ENCODE measurements around the gene POLR2H.
A peak's percentile ranks its signal among the peaks of the same experiment; 100 is the strongest.
"Not testable (repeated sequence)": the region's sequence is repeated elsewhere in the genome, so short reads cannot be mapped to it uniquely, and the experiment has no call there.

POLR2H gene

DNA sequence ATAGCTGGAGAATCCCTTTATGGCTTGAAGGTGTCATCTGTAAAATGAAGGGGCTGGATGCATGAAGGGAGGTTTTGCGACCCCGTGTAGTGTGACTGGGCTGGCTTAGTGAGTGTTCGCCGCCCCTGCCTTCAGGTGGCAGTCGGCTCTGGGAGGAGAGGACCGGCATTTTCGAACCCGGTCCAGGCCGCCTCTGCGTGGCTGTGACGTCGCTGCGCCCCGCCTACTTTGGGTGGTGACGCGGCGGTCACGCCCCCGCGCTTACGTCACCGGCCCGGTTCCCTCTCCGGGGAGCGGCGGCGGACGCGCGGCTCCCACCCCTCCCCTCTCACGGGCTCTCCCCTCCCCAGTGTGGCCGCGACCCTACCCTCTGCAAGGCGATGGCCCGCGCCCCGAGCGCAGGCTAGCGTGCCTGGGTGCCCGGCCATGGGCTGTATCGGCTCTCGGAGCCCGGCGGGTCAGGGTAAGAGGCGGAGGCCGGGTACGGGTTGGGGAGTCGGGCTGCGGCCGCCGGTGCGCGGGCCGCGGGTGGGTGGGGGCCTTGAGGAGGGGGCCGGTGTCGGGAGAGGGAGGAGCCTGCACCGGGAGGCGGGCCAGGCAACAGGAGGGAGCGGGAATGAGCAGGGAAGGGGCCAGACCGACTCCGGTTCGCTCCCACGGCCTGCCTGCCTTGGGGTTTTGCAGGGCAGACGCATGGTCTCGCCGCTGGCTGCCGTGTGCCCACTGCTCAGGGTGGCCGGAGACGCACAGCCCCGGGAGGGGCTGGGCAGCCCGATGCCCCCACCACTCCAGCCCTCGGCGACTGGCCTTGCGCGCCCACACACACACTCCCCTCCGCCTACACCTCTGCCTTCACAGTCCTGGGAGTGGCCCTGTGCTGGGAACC is 25.6 kb upstream of the POLR2H start:
- peak; percentile 77 for DNase-seq (ENCODE audit: low read depth)

DNA sequence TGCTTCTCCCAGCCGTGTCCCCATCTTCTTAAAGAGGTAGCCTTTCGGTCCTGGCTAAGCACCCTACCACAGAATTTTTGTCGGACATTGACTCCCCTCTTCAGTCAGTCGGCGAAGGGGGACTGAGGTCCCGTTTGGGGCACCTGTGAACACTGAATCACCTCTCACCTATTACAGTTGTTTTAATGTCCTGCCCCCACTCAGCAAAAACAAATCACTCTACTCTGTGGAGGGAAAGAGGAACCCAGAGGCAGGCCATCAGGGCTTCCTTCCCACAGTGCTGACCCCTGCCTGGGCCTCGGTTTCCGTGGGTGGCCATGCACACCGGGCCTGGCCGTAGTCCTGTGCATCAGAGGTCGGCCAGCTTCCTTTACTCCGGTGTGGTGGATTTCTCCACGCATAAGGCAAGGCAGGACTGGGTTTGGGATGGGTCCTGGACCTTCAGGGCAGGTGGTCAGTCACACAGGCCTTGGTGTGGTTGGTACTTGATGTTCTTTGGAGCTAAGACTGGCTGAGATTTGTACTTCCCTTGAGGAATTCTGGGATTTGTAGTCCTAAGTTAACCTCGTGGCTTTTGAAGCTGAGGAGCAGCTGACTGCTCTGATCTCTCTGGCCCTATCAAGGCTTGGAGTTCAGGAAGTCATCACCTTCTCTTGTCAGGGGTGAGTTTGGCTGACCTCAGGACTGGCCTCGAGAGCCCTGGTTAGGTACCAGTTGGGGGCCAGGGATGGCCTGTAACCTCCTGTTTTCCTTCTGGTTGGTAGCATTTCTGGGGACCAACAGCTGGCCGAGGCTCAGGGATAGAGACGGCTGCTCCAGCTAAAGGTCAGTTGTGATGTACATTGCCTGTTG is 24.7 kb upstream of the POLR2H start:
- no peak for DNase-seq (ENCODE audit: low read depth)

DNA sequence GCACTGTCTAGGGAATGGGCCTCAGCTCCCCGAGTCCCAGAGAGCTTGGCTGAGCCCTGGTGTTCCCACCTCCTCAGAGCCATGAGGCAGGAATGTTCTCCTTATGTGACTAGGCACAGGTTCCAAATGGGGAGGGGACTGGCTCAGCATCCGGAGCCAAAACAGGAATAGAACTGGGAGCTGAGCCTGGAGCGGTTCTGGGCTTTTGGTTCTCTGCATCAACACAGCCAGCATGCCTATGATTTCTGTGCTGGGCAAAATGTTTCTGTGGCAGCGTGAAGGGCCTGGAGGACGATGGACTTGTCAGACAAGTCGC is 24.2 kb upstream of the POLR2H start, which contains the start of gene FAM131A:
TSS of gene FAM131A (plus strand) at position 202 of the 316 bp plus-strand sequence. CDS start at position 233, 31 bp downstream.
- no peak for DNase-seq (ENCODE audit: low read depth)

DNA sequence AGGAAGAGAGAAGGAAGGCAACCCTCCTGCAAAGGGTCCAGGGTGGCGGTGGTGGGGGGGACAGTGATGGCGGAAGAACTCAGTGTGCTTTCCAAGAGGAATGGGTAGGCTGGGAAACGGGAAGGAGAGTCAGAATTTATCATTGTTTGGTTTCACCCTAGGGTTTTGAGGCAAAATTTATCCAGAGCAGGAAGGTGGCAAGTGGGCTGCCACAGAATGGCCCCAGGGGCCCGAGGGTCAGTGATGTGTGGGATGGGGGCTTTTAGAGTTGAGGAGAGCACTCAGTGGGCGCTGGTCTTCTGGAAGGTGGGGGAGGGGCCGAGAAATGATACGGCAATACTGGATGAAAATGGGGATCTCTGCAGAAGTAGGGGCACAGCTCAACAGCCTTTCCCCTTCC is 23.5 kb upstream of the POLR2H start:
- no peak for DNase-seq (ENCODE audit: low read depth)

DNA sequence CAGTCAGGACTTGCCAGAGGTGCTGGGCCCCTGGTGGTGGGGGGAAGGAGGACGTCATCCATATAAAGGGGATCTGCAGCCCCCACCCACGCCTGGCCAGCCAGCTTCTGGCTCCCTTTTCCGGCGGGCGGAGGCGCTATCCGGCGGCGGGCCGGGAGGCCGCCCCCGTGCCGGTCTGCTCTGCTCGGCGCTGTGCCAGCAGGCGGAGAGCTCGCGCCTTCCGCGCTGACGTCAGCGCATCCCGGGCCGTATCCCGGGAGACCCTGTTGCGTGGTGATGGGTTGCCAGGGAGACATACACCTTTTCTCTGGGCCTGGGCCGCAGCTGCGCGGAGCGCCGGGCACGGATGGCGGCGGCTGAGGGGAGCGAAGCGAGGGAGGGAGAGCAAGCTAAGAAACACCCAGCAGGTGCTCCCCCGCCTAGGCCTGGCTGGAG is 23.0 kb upstream of the POLR2H start:
- no peak for DNase-seq (ENCODE audit: low read depth)

DNA sequence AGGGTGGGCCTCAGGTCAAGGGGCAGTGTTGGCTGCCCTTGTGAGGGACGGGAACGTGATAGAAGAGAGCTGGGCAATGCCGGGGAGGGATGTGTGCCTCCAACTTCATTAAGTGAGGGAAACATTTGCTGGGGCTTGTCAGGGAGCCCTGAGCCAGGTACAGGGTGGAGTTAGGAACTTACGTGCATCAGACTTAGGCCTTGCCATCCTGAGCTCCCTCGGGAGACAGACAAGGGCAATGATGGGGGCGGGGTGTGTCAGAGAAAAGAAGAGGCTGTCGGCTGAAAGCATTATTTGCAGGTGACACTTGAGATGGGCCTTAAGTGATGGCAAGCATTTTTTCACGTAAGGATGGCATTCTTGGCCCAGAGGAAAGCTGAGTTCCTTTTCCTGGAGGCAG is 22.5 kb upstream of the POLR2H start:
- no peak for DNase-seq (ENCODE audit: low read depth)

DNA sequence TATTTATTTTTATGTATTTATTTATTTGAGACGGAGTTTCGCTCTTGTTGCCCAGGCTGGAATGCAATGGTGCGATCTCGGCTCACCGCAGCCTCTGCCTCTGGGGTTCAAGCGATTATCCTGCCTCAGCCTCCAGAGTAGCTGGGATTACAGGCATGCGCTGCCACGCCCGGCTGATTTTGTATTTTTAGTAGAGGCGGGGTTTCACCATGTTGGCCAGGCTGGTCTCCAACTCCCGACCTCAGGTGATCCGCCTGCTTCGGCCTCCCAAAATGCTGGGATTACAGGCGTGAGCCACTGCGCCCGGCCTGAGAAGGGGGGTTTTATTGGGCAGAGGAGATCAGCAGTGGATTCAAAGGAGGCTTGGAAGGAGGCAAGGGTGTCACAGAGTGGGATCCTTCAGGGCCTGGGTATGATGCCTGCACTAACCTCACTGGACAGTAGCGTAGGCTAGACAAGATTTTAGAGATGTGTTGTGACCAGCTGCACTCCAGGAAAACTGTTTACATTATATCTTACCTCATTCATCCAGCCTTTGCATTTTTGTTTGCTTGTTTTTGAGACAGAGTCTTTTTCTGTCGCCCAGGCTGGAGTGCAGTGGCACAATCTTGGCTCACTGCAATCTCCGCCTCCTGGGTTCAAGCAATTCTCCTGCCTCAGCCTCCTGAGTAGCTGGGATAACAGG is 21.9 kb upstream of the POLR2H start:
- DNase-seq (ENCODE audit: low read depth): not testable (repeated sequence)

DNA sequence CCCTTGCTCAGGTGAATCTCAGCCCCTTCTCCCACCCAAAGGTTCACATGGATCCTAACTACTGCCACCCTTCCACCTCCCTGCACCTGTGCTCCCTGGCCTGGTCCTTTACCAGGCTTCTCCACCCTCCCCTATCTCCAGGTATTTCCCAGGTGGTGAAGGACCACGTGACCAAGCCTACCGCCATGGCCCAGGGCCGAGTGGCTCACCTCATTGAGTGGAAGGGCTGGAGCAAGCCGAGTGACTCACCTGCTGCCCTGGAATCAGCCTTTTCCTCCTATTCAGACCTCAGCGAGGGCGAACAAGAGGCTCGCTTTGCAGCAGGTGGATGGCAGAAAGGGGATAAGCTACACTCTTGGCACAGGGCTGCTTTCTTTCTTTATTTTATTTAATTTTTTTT is 19.6 kb upstream of the POLR2H start:
- DNase-seq (ENCODE audit: low read depth): no peak

DNA sequence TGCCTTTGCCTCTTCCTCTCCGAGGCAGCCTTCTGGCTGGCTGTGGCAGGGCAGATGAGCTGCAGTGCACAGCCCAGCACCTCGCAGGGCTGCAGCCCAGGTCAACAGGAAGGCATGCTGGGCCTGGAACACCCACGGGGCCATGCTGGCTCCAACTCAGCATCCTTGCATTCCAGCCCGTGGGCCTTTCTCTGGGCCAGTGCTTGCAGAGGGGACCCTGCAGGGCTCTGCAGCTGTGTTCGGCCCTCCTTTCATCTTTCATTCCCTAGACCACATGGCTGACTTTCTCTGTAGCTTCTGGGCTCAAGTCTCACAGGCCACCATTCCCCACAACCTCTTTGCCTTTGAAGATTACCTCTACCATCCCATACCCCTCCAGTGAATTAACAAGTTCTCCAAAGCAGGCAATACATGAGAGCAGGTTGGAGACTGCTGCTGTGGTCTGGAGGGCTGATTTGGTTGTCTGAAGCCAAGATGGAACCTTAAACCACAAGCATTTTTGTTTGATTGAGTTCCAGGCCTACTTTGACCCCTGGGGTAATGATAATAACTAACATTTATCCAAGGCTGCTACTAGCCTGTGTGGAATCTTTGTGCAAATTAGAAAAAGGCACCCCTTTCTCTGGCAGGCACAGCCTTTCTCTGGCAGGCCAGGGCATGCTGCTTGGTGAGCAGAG is 18.2 kb upstream of the POLR2H start:
- DNase-seq (ENCODE audit: low read depth): no peak

DNA sequence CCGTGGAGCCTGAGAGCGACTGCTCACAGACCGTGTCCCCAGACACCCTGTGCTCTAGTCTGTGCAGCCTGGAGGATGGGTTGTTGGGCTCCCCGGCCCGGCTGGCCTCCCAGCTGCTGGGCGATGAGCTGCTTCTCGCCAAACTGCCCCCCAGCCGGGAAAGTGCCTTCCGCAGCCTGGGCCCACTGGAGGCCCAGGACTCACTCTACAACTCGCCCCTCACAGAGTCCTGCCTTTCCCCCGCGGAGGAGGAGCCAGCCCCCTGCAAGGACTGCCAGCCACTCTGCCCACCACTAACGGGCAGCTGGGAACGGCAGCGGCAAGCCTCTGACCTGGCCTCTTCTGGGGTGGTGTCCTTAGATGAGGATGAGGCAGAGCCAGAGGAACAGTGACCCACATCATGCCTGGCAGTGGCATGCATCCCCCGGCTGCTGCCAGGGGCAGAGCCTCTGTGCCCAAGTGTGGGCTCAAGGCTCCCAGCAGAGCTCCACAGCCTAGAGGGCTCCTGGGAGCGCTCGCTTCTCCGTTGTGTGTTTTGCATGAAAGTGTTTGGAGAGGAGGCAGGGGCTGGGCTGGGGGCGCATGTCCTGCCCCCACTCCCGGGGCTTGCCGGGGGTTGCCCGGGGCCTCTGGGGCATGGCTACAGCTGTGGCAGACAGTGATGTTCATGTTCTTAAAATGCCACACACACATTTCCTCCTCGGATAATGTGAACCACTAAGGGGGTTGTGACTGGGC is 16.8 kb upstream of the POLR2H start:
- no peak for DNase-seq (ENCODE audit: low read depth)

DNA sequence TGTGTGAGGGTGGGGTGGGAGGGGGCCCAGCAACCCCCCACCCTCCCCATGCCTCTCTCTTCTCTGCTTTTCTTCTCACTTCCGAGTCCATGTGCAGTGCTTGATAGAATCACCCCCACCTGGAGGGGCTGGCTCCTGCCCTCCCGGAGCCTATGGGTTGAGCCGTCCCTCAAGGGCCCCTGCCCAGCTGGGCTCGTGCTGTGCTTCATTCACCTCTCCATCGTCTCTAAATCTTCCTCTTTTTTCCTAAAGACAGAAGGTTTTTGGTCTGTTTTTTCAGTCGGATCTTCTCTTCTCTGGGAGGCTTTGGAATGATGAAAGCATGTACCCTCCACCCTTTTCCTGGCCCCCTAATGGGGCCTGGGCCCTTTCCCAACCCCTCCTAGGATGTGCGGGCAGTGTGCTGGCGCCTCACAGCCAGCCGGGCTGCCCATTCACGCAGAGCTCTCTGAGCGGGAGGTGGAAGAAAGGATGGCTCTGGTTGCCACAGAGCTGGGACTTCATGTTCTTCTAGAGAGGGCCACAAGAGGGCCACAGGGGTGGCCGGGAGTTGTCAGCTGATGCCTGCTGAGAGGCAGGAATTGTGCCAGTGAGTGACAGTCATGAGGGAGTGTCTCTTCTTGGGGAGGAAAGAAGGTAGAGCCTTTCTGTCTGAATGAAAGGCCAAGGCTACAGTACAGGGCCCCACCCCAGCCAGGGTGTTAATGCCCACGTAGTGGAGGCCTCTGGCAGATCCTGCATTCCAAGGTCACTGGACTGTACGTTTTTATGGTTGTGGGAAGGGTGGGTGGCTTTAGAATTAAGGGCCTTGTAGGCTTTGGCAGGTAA is 16.0 kb upstream of the POLR2H start:
- no peak for DNase-seq (ENCODE audit: low read depth)

DNA sequence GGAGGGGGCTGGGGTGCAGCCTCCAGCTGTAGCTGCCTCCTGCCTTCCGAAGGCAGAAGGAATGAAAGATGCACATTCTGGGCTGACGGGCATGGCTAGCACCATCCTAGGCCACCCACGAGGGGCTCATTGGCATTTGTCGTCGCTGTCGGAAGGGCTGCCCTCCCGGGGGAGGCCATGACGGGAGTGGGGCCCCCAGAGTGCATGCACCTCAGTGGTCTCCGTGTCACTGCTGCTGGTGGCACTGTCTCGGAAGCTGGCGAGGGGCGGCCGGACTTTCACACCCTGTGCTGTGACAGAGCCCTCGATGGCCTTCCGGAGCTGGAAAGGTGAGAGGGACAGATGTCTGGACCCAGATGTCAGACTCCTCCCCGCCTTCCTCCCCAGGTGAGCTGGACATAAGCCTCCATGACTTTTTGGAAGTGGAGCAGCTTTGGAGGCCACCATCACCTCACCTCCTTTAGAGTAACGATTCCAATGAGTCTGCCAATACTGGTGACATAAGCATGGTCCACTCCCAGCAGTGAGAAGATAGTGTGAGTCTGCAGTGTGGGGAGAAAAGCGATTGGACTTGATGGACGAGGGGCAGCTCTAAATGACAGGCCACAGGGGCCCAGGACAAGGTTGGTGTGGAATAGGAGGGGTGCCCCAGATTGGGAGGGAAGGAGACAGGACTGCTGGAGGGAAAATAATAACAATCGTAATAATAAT is 14.9 kb upstream of the POLR2H start:
- DNase-seq (ENCODE audit: low read depth): no peak

DNA sequence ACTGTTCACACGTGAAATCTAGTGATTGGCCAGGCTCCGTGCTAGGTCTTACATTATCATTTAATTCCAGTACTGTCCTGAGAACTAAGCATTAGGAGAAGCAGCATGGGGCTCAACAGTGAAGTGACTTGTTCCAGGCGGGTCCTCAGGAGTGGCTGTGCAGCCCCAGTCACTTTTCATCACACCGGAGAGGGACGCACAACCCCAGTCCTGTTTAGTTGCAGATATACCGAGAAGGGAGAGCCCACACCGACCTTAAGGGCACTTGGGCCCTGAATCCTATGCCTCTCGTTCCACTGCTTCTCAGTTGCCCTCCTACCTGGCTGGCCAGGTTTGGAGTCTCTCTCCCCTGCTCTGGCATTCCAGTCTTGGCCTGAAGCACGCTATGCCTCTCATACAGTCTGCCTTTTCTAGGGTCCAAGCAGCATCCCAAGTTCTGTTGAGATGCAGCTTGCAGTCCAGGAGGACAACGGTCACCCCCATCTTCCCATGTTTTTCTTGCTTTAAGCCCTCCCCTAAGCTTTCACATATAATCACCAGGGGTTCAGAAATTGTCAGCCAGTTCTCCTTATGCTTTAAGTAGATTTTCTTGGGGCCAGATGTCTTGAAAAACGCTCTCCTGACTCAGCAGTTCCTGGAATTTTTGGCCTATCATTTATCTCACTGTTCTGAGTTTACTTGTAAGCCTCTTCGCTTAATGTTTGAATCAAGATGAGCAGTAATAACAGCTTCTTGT is 14.0 kb upstream of the POLR2H start:
- no peak for DNase-seq (ENCODE audit: low read depth)

DNA sequence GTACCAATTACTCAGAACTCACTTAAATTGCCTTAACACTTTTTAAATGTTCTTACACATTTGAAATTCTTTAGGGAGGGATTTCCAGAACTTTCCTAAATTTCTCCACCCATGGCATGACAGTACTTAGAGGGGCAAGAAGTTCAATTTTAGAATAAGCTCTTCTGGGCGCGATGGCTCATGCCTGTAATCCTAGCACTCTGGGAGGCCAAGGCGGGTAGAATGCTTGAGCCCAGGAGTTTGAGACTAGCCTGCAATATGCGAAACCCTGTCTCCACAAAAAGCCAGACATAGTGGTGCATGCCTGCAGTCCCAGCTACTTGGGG is 13.5 kb upstream of the POLR2H start:
- DNase-seq (ENCODE audit: low read depth): no peak

DNA sequence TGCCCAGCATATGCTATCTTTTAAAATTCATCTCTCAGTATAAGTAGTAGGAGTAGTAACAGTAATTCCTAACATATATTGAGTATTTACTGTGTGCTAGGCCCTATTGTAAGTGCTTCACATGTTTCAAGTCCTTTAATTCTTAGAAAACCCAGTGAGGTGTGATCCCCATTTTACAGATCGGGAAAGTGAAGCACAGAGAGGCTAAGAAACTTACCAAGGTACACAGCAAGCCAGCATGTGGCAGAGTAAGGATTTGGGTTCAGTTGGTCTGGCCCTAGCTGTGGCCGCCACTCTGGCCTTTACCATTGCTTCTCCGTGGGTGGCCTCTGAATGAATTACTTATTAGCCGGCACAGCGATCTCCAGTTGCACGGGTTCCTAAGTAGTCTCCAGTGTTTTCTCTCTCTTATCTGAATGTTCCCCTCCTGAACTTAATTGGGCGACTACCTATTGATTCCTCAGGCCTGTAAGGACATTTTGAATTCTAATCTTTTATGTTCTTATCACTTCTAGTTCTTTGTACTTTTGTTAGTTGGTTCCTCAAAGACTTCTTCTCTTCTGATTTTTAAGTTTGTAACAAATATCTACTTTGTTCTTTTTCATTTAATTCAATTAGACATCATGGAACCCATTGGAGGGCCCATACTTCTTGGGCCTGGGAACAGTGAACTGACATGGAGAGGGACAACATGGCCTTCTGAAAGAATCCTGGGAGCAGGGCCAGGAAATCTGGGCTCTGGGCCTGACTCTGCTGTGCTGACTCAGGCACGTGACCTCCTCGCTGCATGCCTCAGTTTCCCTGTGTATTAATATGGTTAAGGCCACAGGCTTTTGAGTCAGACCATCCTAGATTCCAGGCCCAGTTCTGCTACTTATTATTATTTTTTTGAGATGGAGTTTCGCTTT is 11.7 kb upstream of the POLR2H start:
- no peak for DNase-seq (ENCODE audit: low read depth)

DNA sequence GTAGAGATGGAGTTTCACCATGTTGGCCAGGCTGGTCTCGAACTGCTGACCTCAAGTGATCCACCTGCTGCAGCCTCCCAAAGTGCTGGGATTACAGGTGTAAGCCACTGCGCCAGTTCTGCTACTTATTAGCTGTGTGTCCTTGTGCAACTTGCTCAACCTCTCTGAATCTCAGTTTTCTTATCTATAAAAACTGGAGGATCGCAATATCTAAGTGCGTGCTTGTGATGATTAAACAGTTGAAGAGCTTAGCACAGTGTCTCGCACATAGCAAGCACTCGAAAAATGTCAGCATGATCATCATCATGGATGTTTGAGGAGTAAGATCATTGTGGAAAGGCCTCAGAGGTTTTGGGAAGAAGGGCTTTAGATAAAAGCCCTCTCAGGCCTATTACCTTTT is 10.9 kb upstream of the POLR2H start:
- no peak for DNase-seq (ENCODE audit: low read depth)

DNA sequence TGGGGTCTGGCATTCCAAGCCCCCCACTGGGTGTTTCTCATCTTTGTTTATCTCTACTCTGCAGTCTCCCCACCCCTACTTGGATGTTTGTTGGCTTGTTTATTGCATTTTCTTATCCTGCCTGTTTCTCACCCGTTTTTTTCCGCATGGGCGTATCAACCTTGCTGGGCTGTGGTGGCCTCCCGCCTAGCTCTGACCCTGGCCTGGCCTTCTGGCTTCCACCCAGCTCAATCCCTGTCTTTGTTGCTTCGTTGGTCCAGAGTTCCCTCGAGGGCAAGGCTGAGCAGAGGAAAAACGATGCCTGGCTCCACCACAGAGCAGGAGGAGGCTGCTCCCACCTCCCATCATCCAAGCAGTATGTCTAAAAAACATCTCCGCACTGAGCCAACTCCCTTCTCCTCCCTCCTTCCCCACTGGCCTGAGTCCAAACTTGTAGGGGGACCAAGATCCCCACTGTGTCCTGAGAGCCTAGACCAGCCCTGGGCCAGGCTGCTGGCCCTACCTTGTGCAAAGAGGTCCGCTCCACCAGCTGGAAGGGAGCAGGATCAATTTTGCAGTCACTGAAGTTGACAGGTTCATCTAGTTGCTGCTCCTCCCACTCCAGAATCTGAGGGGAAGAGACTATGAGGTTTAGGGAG is 9.9 kb upstream of the POLR2H start:
- no peak for DNase-seq (ENCODE audit: low read depth)

All from stimulated activated CD8-positive, alpha-beta memory T cell treated with anti-CD3 and anti-CD28 coated beads, Interleukin-12 subunit alpha, Interleukin-12 subunit beta, amount 100 ng/mL, for 4 hours (primary cell).